Neural progenitor cell (in vitro differentiated cells): ENCODE measurements around the gene TRABD. TPM values are rescaled to one million over a fixed set of nuclear protein-coding genes. Genes with fewer than 3 reads are reported as not detected.

Experiments
- DNase-seq: peaks from one replicate; pipeline ENCODE4 v3.0.0-alpha.2; 2016; ENCODE audit warnings: low spot score
- H2AFZ ChIP-seq: fragments of 200-600 bp; sonication (generic); replicated peaks from 2 replicates; pipeline ENCODE4 v1.6.1; 2016; ENCODE audit warnings: antibody characterized with exemption
- H3F3A ChIP-seq: fragments of 200-600 bp; sonication (generic); 2 replicates; pipeline ENCODE4 v1.6.1; 2016; ENCODE audit warnings: antibody characterized with exemption, low read depth
- H3K27ac ChIP-seq: fragments of 200-600 bp; sonication (generic); 2 replicates; pipeline ENCODE4 v1.5.1; 2016; ENCODE audit warnings: mild to moderate bottlenecking
- H3K27me3 ChIP-seq: fragments of 200-600 bp; sonication (generic); 2 replicates; pipeline ENCODE4 v1.6.1; 2016; ENCODE audit warnings: mild to moderate bottlenecking, moderate library complexity
- H3K36me3 ChIP-seq: fragments of 200-600 bp; sonication (generic); 2 replicates; pipeline ENCODE4 v1.5.1; 2016
- H3K4me1 ChIP-seq: fragments of 200-600 bp; sonication (generic); 2 replicates; pipeline ENCODE4 v1.6.1; 2016; ENCODE audit warnings: mixed run types
- H3K4me2 ChIP-seq: fragments of 200-600 bp; sonication (generic); 2 replicates; pipeline ENCODE4 v1.6.1; 2016
- H3K4me3 ChIP-seq: fragments of 200-600 bp; sonication (generic); 2 replicates; pipeline ENCODE4 v1.5.1; 2016
- H3K79me2 ChIP-seq: fragments of 200-600 bp; sonication (generic); 2 replicates; pipeline ENCODE4 v1.6.1; 2016; ENCODE audit warnings: low read depth
- H3K9ac ChIP-seq: fragments of 200-600 bp; sonication (generic); 2 replicates; pipeline ENCODE4 v1.6.1; 2016
- H3K9me3 ChIP-seq: fragments of 200-600 bp; sonication (generic); 2 replicates; pipeline ENCODE4 v1.5.1; 2016; ENCODE audit warnings: low read depth
- H4K20me1 ChIP-seq: fragments of 200-600 bp; sonication (generic); 2 replicates; pipeline ENCODE4 v1.6.1; 2016; ENCODE audit warnings: low read depth
- H3K27ac Mint-ChIP-seq: 3 replicates; pipeline ENCODE4 v1.8.0; 2021; ENCODE audit warnings: mixed read lengths
- H3K27me3 Mint-ChIP-seq: 2 replicates; pipeline ENCODE4 v1.8.0; 2022; ENCODE audit warnings: low read depth, mild to moderate bottlenecking, inconsistent platforms, moderate library complexity, mixed read lengths; ENCODE audit not compliant: insufficient read depth
- H3K36me3 Mint-ChIP-seq: 3 replicates; pipeline ENCODE4 v1.8.0; 2021; ENCODE audit warnings: mixed read lengths
- H3K4me1 Mint-ChIP-seq: 3 replicates; pipeline ENCODE4 v1.8.0; 2021; ENCODE audit warnings: mixed read lengths
- H3K4me3 Mint-ChIP-seq: 3 replicates; pipeline ENCODE4 v1.8.0; 2021; ENCODE audit warnings: mild to moderate bottlenecking, moderate library complexity, mixed read lengths
- H3K9me3 Mint-ChIP-seq: 3 replicates; pipeline ENCODE4 v1.8.0; 2020; ENCODE audit warnings: mixed read lengths
- EZH2 ChIP-seq: fragments of 200-600 bp; sonication (generic); IDR thresholded peaks from 2 replicates; pipeline ENCODE4 v1.6.1; 2017; ENCODE audit warnings: antibody characterized with exemption, mild to moderate bottlenecking, moderate library complexity
- EZH2phosphoT487 ChIP-seq: fragments of 200-600 bp; sonication (generic); IDR thresholded peaks from 2 replicates; pipeline ENCODE4 v1.6.1; 2017; ENCODE audit warnings: antibody characterized with exemption
- total RNA-seq: library from RNA; depleted of rRNA; stranded (reverse); fragments of >200 nt; gene quantifications from 2 replicates; pipeline ENCODE4 v1.2.3, GENCODE V29; 2015; ENCODE audit warnings: low replicate concordance
- TF ChIP-seq, protein P1 (sequence below): fragments of 200-600 bp; sonication (generic); IDR thresholded peaks from 2 replicates; pipeline ENCODE4 v1.5.1; 2017; ENCODE audit warnings: antibody characterized with exemption, mild to moderate bottlenecking

TRABD gene
- total RNA-seq, 1 donor from 2014 or later = 15.4 TPM

GRCh38 chr22:50216055-50216683, 30.5 kb downstream of the TRABD start:
- H3K9me3 Mint-ChIP-seq = no peaks in the 10 kb centered on the region
- Histone ChIP-seq H3K79me2 (peaks cover 13% of the 10 kb centered on the region), H3K9ac (no peak overlapping the region), H2AFZ (no peak overlapping the region), H3K4me3 (no peak overlapping the region), H3K4me2 (no peak overlapping the region), H3K27me3 (no peaks in the 10 kb centered on the region), H3K4me1 (no peaks in the 10 kb centered on the region), H4K20me1 (no peaks in the 10 kb centered on the region), H3F3A (peaks cover 4% of the 10 kb centered on the region), H3K27ac (no peak overlapping the region), H3K9me3 (no peaks in the 10 kb centered on the region), H3K36me3 (no peaks in the 10 kb centered on the region)
- no peaks in the 10 kb centered on the region for H3K4me1 Mint-ChIP-seq
- peaks cover 2% of the 10 kb centered on the region for H3K27me3 Mint-ChIP-seq
- TF ChIP-seq EZH2phosphoT487 = no peak
- TF ChIP-seq, protein P1, sequence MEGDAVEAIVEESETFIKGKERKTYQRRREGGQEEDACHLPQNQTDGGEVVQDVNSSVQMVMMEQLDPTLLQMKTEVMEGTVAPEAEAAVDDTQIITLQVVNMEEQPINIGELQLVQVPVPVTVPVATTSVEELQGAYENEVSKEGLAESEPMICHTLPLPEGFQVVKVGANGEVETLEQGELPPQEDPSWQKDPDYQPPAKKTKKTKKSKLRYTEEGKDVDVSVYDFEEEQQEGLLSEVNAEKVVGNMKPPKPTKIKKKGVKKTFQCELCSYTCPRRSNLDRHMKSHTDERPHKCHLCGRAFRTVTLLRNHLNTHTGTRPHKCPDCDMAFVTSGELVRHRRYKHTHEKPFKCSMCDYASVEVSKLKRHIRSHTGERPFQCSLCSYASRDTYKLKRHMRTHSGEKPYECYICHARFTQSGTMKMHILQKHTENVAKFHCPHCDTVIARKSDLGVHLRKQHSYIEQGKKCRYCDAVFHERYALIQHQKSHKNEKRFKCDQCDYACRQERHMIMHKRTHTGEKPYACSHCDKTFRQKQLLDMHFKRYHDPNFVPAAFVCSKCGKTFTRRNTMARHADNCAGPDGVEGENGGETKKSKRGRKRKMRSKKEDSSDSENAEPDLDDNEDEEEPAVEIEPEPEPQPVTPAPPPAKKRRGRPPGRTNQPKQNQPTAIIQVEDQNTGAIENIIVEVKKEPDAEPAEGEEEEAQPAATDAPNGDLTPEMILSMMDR = no peak
- no peak for TF ChIP-seq EZH2
- no peak overlapping the region for H3K27ac Mint-ChIP-seq
- no peak overlapping the region for H3K4me3 Mint-ChIP-seq
- H3K36me3 Mint-ChIP-seq = peaks cover 25% of the 10 kb centered on the region
- DNase-seq = no peak

GRCh38 chr22:50216684-50217520, 31.2 kb downstream of the TRABD start:
- Mint-ChIP-seq H3K36me3 (peaks cover 22% of the 10 kb centered on the region), H3K27ac (no peak overlapping the region), H3K9me3 (no peaks in the 10 kb centered on the region), H3K4me1 (no peaks in the 10 kb centered on the region), H3K4me3 (no peak overlapping the region), H3K27me3 (peaks cover 2% of the 10 kb centered on the region)
- no peak overlapping the region for H3K4me2 ChIP-seq
- H3K9me3 ChIP-seq = no peaks in the 10 kb centered on the region
- H3K27me3 ChIP-seq = no peaks in the 10 kb centered on the region
- no peak overlapping the region for H3K9ac ChIP-seq
- peaks cover 4% of the 10 kb centered on the region for H3F3A ChIP-seq
- H2AFZ ChIP-seq = no peak overlapping the region
- TF ChIP-seq EZH2phosphoT487 (no peak), EZH2 (no peak)
- TF ChIP-seq, protein P1 = no peak
- no peak for DNase-seq
- H3K27ac ChIP-seq = no peak overlapping the region
- H4K20me1 ChIP-seq = no peaks in the 10 kb centered on the region
- no peaks in the 10 kb centered on the region for H3K36me3 ChIP-seq
- no peak overlapping the region for H3K4me3 ChIP-seq
- H3K79me2 ChIP-seq = peaks cover 13% of the 10 kb centered on the region
- no peaks in the 10 kb centered on the region for H3K4me1 ChIP-seq

DNA sequence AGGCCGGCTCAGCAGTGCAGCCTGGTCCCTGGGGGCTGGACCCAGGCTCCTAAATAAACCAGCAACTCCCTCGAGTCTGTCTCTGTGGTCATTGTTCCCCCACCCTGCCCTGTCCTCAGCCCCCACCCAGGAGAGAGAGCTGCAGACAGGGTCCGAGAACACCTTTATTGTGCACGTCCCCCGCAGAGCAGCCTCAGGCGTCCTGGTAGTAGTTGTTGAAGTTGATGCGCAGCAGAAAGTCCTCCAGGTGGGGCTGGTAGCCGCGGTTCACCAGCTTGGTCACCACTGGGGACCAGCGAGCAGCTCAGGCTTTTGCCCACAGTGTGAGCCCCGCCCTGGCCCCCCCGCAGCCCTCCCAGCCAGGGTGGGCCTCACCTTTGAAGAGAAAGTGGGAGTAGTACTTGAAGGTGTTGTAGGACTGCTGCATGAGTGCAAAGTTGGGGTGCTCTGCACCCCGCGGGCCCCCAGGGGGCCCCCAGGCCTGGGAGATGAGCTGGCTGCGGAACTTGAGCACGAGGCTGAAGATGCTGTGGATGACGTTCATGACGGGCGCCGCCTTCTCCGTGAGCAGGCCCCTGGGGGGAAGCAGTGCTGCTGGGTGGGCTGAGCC, 31.9 kb downstream of the TRABD start:
- peaks cover 13% of the 10 kb centered on the region for H3K79me2 ChIP-seq
- TF ChIP-seq, protein P1 = no peak
- no peak for TF ChIP-seq EZH2phosphoT487
- no peak for TF ChIP-seq EZH2
- H3K4me3 ChIP-seq = no peak overlapping the region
- no peaks in the 10 kb centered on the region for H3K9me3 ChIP-seq
- H3K4me1 ChIP-seq = no peaks in the 10 kb centered on the region
- Mint-ChIP-seq H3K9me3 (no peaks in the 10 kb centered on the region), H3K4me1 (no peaks in the 10 kb centered on the region), H3K27me3 (peaks cover 2% of the 10 kb centered on the region), H3K36me3 (peaks cover 20% of the 10 kb centered on the region), H3K4me3 (no peak overlapping the region), H3K27ac (no peak overlapping the region)
- H3K4me2 ChIP-seq = no peak overlapping the region
- H3K27me3 ChIP-seq = no peaks in the 10 kb centered on the region
- no peaks in the 10 kb centered on the region for H3K36me3 ChIP-seq
- H4K20me1 ChIP-seq = no peaks in the 10 kb centered on the region
- peaks cover 4% of the 10 kb centered on the region for H3F3A ChIP-seq
- no peak overlapping the region for H3K9ac ChIP-seq
- no peak overlapping the region for H2AFZ ChIP-seq
- DNase-seq = no peak
- H3K27ac ChIP-seq = no peak overlapping the region
